ENCODE data around the gene SHISAL2A.

SHISAL2A gene

GRCh38 chr1:52677076-52677806 is 44.3 kb downstream of the SHISAL2A start:
- Histone ChIP-seq H3K79me2 (ENCODE audit: control insufficient read depth, low read length) (no peaks in the 10 kb centered on the region), H3K36me3 (ENCODE audit: control insufficient read depth, low read length) (no peaks in the 10 kb centered on the region), H3K9me3 (ENCODE audit: control insufficient read depth, insufficient read depth, low read length) (no peaks in the 10 kb centered on the region), H3K4me2 (ENCODE audit: low read length) (no peak overlapping the region), H3K4me1 (ENCODE audit: control insufficient read depth, low read length) (peaks cover 4% of the 10 kb centered on the region; the same call in 1 of the 2 replicates), H4K20me1 (ENCODE audit: control insufficient read depth, insufficient read depth, low read depth, low read length) (no peaks in the 10 kb centered on the region), H3K9me2 (replicated peaks; ENCODE audit: control insufficient read depth, low read length) (no peaks in the 10 kb centered on the region), H3F3A (ENCODE audit: control insufficient read depth, insufficient read depth) (no peaks in the 10 kb centered on the region), H3K27me3 (ENCODE audit: control insufficient read depth, low read length) (no peaks in the 10 kb centered on the region), H3K27ac (ENCODE audit: low read depth, low read length) (no peak overlapping the region), H3K4me3 (ENCODE audit: low read length) (no peak overlapping the region)
- TF ChIP-seq, protein P1, sequence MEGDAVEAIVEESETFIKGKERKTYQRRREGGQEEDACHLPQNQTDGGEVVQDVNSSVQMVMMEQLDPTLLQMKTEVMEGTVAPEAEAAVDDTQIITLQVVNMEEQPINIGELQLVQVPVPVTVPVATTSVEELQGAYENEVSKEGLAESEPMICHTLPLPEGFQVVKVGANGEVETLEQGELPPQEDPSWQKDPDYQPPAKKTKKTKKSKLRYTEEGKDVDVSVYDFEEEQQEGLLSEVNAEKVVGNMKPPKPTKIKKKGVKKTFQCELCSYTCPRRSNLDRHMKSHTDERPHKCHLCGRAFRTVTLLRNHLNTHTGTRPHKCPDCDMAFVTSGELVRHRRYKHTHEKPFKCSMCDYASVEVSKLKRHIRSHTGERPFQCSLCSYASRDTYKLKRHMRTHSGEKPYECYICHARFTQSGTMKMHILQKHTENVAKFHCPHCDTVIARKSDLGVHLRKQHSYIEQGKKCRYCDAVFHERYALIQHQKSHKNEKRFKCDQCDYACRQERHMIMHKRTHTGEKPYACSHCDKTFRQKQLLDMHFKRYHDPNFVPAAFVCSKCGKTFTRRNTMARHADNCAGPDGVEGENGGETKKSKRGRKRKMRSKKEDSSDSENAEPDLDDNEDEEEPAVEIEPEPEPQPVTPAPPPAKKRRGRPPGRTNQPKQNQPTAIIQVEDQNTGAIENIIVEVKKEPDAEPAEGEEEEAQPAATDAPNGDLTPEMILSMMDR (IDR thresholded peaks at IDR 0.05; ENCODE audit: low read depth, low read length, poor library complexity, severe bottlenecking): no peak
- TF ChIP-seq EZH2phosphoT487 (IDR thresholded peaks at IDR 0.05; ENCODE audit: borderline replicate concordance, low read length): no peak

- Histone ChIP-seq H3K4me1 (ENCODE audit: control insufficient read depth, low read length) (peaks cover 4% of the 10 kb centered on the region; the same call in 1 of the 2 replicates), H3K4me2 (ENCODE audit: low read length) (no peak overlapping the region)
Measured at GRCh38 chr1:52679048-52679447, 46.1 kb downstream of the SHISAL2A start.

GRCh38 chr1:52679498-52679897 is 46.5 kb downstream of the SHISAL2A start:
- no peaks in the 10 kb centered on the region for H3K79me2 ChIP-seq (ENCODE audit: control insufficient read depth, low read length)
- no peak overlapping the region for H3K4me3 ChIP-seq (ENCODE audit: low read length)
- no peaks in the 10 kb centered on the region; the same call in 1 of the 2 replicates for H3F3A ChIP-seq (ENCODE audit: control insufficient read depth, insufficient read depth)
- peaks cover 4% of the 10 kb centered on the region; the same call in 1 of the 2 replicates for H3K4me1 ChIP-seq (ENCODE audit: control insufficient read depth, low read length)
- H3K36me3 ChIP-seq (ENCODE audit: control insufficient read depth, low read length): peaks cover 5% of the 10 kb centered on the region
- no peak overlapping the region for H3K4me2 ChIP-seq (ENCODE audit: low read length)
- no peaks in the 10 kb centered on the region for H3K27me3 ChIP-seq (ENCODE audit: control insufficient read depth, low read length)
- H4K20me1 ChIP-seq (ENCODE audit: control insufficient read depth, insufficient read depth, low read depth, low read length): no peaks in the 10 kb centered on the region
- TF ChIP-seq EZH2phosphoT487 (IDR thresholded peaks at IDR 0.05; ENCODE audit: borderline replicate concordance, low read length): no peak
- TF ChIP-seq, protein P1 (IDR thresholded peaks at IDR 0.05; ENCODE audit: low read depth, low read length, poor library complexity, severe bottlenecking): no peak
- no peaks in the 10 kb centered on the region for H3K9me2 ChIP-seq (replicated peaks; ENCODE audit: control insufficient read depth, low read length)
- no peaks in the 10 kb centered on the region for H3K9me3 ChIP-seq (ENCODE audit: control insufficient read depth, insufficient read depth, low read length)
- H3K27ac ChIP-seq (ENCODE audit: low read depth, low read length): no peak overlapping the region

More at GRCh38 chr1:52679048-52679447, 46.1 kb downstream of the SHISAL2A start:
- Histone ChIP-seq H3K9me3 (ENCODE audit: control insufficient read depth, insufficient read depth, low read length) (no peaks in the 10 kb centered on the region), H3K27ac (ENCODE audit: low read depth, low read length) (no peak overlapping the region), H3K4me3 (ENCODE audit: low read length) (no peak overlapping the region), H3F3A (ENCODE audit: control insufficient read depth, insufficient read depth) (no peaks in the 10 kb centered on the region; the same call in 1 of the 2 replicates), H3K27me3 (ENCODE audit: control insufficient read depth, low read length) (no peaks in the 10 kb centered on the region), H4K20me1 (ENCODE audit: control insufficient read depth, insufficient read depth, low read depth, low read length) (no peaks in the 10 kb centered on the region), H3K36me3 (ENCODE audit: control insufficient read depth, low read length) (peaks cover under 1% of the 10 kb centered on the region), H3K9me2 (replicated peaks; ENCODE audit: control insufficient read depth, low read length) (no peaks in the 10 kb centered on the region), H3K79me2 (ENCODE audit: control insufficient read depth, low read length) (no peaks in the 10 kb centered on the region)
- TF ChIP-seq, protein P1 (IDR thresholded peaks at IDR 0.05; ENCODE audit: low read depth, low read length, poor library complexity, severe bottlenecking): no peak
- no peak for TF ChIP-seq EZH2phosphoT487 (IDR thresholded peaks at IDR 0.05; ENCODE audit: borderline replicate concordance, low read length)

Measured in DOHH2 (cell line).